NCI-H526 (cell line): ENCODE data around the gene AUP1.
"Not testable (repeated sequence)": the region's sequence is repeated elsewhere in the genome, so short reads cannot be mapped to it uniquely, and the experiment has no call there.

Source experiments
- DNase-seq, 2 experiments: peaks; one replicate each; lab custom pipeline; 2025; lab: John Stamatoyannopoulos, UW

AUP1 gene, protein sequence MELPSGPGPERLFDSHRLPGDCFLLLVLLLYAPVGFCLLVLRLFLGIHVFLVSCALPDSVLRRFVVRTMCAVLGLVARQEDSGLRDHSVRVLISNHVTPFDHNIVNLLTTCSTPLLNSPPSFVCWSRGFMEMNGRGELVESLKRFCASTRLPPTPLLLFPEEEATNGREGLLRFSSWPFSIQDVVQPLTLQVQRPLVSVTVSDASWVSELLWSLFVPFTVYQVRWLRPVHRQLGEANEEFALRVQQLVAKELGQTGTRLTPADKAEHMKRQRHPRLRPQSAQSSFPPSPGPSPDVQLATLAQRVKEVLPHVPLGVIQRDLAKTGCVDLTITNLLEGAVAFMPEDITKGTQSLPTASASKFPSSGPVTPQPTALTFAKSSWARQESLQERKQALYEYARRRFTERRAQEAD

DNA sequence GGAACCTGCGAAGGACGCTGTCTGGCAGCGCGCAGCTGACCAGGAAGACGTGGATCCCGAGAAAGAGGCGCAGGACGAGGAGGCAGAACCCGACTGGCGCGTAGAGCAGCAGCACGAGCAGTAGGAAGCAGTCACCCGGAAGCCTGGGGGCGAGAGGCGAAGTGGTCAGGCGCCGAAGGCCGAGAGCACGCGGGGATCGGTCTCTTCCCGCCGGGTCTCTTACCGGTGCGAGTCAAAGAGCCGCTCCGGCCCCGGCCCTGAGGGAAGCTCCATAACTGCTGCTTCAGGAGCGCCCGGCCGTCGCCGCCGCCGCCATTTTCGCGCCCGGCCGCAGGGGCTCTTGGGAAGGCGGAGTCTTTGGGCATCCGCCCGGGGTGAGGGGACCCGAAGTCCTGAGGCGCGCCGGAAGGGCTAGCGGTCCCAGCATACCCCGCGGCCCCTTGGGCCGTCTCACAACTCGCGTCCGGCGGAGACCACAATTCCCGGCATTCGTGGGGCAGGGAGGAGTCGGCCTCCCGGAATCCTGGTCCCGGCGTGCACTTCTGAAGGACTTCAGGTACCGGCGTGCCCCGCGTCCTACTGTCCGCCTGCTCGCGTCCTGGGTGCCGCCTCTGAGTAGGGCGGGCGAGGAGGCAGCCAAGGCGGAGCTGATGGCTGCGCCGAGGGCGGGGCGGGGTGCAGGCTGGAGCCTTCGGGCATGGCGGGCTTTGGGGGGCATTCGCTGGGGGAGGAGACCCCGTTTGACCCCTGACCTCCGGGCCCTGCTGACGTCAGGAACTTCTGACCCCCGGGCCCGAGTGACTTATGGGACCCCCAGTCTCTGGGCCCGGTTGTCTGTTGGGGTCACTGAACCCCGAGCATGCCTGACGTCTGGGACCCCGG is at the start of gene AUP1, which contains the start of gene HTRA2:
Gene AUP1 (minus strand): TSS at position 350 of the 882 bp plus-strand sequence. CDS start 77 bp downstream, at position 273.
Gene HTRA2 (plus strand): TSS at position 577 of the 882 bp plus-strand sequence. CDS start 74 bp downstream, at position 651.
- peak; percentile 95 to 99 for DNase-seq

DNA sequence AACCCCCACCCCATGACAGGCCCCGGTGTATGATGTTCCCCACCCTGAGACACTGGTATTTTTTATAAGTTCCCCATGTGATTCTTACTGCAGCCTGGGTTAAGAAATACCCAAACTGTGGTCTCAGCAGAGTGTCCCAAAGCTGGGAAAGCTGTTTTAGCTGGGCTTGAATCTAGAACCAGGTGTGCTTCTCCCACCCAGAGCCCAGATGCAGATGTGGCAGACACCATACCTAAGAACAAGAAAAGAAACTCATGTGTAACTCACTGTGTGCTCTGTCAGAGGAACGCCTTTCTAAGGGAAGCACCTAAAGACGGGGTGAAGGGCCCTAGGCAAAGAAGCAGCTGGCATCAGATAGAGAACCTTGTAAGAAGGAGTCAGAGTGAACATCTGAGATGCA is 48.9 kb upstream of the AUP1 start:
- DNase-seq, result no peak

DNA sequence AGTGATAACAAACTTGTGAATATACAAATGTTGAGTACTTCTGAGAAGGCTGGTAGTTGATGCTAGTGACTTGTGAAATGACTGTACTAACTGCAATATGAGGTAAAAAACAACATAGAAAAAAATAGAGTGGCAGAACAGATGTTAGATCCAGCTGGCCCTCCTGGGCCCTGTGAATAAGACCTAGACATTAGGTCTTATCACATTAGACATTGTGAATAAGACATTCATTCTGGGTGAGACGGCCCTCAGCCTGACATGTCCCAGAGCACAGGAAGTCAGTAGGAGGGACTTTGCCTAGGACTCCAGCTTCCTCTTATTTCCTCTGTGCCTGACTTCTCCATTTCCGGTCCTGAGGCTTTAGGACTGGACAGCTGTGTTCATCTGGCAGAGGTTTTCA is 47.9 kb upstream of the AUP1 start:
- no peak for DNase-seq

DNA sequence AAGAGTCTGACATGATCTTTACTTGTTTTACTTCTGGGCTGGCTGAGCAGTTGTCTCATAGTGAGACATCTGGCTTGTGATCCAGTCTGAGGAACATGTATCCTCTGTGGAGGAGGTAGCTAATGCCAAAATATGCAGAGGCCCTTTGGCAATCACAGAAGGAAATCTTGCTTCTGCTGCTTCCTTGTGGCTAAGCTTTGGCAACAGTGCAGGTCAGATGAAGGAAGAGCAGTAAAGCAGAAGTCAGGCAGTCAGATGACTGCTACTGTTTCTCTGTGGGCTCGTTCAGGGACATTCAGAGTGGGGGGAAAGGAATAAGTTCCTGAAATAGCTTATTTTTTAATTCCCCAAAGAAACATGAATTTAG is 47.3 kb upstream of the AUP1 start:
- no peak for DNase-seq

DNA sequence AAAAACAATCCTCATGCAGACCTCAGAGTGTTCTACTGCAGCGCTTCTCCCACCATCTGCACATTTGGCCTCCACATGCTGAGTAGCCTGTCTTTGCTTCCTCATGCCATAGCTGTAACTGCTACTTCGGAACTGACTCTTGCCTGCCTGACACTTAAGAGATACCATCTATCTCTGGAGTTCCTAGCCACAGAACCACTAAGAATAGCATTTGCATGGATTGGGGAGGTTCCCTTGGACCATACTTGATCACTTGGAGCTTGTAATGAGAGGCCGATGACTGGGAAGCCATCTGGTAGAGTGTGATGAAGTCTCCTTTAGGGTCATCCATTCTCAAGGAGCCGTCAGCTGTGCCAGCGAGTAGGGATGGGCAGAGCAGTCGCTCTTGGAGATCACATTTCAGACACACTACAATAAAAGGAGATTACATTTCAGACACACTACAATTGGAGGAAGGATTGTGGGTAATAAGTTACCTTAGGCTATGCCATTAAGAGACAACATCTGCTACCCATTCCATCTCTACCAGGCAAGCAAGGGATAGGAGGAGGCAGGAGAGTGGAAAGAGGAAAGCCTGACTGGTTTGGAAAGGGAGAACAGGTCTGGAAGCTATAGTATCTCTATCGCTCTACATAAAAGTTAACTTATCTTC is 46.8 kb upstream of the AUP1 start:
- no peak for DNase-seq

DNA sequence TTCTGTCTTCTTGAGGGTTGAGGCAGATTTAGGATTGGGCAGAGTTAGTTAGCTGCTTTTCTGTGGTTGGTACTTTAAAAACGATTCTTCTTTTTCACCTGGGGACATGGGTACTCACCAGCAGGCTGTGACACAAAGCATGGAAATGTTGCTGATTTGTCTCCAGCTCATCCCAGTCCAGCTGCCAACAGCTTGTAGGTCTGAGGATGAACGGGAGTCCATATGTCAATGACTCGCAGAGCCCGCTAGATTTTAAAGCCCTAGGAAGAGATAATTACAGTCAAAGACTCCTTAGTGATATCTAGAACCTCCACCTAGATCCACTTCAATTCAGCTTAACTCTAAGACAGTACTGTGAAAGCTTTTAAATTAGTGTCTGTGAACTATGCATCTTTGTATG is 45.8 kb upstream of the AUP1 start:
- DNase-seq, result no peak

DNA sequence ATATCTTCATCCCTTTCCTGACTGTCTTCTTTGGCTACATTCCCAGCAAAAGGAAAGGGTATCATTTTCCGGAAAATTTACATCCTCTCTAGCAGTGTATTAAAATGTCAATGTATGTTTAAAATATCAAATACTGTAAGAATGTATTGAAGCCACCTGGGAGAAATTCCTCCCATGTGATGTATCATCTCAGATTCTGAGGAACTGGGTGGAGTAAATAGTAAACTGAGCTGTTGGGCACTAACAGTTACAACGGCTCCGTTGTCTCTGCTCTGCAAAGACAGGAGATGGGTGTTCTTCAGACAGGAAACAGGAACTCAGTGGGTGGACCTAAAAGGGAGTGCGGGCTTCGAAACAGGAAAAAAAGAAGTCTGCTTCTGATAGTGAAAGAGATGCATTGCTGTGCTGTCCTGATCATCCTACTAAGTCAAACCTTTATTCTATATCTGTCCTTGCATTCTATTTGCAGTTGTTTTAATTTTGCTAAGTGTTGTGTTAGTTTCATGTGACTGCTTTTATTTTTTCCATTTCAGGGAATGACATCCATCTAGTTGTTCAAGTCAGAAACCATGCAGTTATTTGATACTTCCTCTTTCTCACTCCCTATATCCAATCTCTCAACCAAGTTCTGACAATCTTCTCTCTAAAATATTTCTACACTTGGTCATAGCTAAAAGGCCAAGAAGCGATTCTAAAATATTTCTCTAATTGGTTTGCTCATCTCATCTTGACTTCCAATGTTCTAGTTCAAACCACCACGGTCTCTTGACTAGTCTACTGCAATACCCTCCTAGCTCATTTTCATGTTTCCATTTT is 44.4 kb upstream of the AUP1 start:
- DNase-seq, result no peak

DNA sequence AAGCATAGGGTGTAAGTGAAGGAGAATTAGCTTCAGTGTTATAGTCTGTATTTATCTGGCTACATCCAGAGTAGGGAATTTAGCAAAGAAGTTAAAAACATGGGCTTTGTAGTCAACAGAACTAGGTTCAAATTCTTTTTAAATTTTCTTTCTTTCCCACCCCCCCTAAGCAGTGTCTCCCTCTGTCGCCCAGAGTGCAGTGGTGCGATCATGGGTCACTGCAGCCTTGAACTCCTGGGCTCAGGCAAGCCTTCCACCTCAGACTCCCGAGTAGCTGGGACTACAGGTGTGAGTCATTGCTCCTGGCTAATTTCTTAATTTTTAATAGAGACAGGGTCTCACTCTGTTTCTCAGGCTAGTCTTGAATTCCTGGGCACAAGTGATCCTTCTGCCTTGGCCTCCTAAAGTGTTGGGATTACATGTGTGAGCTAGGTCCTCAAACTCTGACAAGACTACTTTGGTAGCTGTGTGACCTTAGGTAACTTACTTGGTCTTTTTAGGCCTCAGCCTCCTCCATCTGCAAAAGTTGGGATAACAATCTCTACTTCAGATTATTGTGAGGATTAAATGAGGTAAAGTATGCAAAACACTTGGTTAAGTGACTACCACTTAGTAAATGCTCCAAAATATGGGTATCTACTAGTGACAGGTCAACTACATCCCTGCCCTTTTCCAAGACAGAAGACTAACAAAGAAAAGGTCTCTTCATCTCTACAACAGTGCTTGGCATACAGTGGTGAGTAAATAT is 42.8 kb upstream of the AUP1 start:
- no peak for DNase-seq

DNA sequence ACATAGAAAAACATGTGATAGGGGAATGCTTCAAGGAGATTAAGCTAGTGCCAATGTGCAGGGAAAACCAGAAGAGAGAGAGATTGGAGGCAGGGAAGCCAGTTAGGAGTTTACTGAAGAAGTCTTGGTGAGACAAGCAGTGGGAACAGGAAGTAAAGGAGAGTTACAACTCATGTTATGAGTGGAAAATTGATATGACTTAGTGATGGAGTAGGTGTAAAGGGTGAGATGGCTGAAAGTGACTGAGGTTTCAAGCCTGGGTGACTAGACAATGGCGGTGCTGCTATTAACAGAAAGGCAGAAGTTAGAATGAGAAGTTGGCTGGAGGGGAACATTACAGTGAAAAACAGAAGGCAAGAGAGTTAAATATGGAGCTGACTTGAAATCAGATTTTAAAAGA is 41.6 kb upstream of the AUP1 start:
- DNase-seq, result no peak

DNA sequence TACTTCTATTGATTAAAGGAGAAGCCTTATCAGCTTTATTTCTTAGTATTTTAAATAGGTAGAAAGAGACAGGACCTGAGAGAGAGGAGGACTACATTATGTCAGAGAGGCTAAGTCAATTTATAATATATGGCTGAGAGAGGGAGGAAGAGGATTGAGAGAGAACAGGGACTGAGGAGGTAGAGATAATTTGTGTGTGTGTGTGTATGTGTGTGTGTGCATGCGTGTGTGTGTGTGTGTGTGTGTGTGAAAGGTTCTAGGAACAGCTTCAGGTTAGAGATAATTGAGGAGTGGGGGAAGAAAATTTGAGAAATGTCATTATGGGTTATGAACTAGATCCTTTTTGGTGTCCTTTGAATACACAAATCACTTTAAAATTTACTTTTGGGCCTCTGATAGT is 40.2 kb upstream of the AUP1 start:
- no peak for DNase-seq

DNA sequence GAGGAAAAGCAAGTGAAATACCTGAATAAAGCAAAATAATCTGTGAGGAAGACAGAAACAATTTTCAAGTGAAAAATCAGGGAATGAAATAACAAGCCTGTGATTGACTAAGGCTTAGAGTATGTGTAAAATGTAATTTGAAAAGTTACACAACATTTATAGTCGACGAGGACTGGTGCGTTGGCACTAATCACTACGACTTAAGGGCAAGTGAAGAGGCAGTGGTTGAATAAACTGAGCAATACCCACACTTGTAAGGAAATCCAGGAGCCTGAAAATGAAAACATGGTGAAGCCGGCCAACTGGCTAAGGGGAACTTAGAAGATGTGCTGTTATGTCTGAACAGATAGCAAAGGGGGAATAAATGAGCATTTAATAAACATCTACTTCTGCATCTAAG is 38.4 kb upstream of the AUP1 start:
- no peak for DNase-seq

DNA sequence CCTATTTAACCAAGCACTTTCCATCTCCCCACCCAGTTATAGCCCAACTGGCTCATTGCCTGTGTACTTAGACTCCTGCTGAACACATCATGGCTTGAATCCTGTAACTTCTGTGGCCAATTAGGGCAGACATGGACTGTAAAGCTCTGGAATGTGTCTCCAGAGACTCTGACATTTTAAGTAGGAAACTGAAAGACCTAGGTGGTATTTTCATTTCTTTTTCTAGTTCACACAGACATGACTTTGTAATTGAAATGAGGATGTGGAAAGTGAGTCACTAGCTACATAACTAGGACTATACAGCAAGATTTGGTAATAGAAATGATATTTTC is 37.2 kb upstream of the AUP1 start:
- DNase-seq, result no peak

DNA sequence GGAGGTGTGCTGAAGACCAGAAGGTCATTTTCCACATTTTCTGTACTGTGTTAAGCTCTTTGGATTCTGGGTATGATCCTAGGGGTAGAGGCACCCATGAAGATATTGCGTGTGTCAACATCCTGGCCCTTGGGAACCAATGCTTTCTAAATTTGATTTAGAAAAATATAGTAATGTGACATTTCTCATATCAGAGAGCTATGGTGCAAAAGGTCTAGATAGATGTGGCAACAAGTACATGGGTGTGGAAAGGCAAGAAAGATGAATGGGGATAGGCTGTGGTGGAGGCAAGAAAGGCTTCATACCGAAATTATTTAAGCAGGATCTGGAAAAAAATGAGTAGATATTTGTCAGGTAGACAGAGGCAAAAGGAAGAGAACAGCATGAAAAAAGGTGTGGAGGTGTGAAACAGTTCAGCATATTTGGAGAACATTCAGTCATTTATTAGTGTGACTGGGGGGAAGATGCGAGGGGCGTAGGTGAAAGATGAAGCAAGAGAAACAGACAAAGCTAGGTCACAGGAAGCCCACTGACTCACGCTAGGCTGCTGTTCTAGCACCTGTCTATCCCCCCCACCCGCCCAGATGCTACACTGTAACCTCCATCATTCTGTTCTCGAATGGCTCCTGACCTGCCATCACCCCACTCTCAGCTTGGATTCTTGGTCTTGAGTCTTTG is 36.7 kb upstream of the AUP1 start:
- no peak for DNase-seq

DNA sequence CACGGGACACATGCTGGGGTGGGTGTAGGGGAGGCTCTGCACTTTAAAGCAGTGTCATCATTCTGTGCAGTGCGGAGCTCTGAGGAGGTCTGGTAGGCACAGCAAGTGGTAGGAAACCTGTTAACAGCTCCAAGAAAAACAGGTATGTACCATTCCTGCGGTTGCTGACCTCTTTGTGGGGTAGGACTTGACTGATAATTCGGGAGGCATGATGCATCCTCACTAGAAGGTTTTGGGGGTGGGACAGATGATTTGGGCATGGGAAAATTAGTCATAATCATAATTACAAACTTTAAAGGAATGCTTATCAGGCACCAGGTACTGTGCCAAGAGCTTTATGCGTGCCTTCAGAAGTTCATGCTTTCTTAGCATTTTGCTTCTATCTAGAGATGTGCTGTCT is 34.7 kb upstream of the AUP1 start:
- no peak for DNase-seq

DNA sequence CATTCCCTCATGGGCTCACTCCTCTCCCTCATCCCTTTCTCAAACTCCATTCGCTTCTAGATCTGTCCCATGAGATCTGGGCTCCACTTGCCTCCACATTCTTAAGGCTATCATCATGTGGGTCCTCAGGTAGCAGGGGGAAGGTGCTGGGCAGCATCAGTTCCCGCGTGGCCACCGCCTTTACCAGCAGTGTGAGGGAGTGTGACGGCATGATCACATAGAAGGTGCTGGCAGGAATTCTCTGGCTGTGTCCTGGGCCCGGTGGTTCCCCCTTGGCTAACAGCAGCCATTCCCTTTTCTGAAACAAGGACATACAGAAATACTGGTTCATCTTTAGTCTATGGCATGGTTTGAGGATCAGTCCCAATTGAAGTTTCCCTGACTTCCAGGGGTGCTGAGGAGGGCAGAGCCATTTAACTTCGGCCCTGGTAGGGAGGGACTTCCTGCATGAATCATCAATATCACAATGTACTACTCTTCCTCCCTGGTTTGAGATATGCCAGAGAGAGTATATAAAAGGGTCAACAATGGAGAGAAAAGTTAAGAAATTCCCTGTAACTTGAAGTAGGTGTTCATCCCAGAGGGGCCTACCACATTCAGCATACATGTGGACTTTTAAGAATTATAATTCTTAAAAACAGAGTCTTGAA is 32.7 kb upstream of the AUP1 start:
- no peak for DNase-seq

DNA sequence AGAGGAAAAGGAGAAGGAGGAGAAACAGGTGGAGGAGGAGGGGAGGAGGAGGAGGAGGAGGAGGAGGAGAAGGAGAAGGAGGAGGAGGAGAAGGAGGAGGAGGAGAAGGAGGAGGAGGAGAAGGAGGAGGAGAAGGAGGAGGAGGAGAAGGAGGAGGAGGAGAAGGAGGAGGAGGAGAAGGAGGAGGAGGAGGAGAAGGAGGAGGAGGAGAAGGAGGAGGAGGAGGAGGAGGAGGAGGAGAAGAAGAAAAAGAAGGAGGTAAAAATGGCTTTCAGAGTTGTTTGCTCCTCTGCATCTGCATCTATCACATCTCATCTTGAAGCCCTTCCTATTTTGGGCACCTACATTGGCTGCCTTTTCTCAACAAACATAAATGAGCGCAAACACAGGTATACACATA is 31.5 kb upstream of the AUP1 start:
- DNase-seq, result not testable (repeated sequence)

DNA sequence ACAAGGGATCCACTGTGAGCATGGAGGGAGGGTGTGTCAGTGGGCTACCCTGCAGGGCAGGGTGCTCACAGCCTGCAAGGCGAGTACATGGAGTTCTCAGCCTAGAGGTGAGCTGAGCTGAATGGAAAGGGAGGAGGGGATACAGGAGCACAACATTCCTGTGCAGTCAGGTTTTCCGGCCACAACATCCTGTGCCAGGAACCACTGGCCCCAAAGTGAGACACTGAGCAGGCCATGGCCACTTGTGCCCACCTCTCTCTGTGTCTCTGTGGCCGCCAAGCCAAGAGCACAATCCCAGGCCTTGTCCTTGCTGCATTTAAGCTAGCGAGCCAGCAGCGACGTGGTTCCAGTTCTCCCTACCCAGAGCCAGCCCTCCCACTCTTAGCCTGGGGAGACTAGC is 31.1 kb upstream of the AUP1 start:
- no peak for DNase-seq

DNA sequence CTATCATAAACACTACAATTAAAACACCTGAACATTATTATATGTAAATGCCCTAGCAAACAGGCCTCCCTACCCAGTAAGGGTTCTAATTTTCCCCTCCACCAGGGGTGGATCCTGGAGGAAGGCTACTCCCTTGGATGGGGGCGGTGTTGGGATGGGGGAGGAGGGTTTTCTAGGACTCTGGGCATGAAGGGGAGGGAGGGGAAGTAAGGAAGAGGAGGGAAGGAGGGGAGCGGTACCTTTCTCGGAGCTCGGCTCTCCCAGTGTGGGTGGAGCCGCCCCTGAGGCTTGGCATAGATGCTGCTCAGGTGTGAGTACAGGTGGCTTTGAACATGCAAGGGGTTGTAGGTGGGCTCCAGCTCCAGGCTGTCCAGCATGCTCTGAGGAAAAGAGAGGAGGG is 30.4 kb upstream of the AUP1 start:
- DNase-seq, result peak; percentile 21 to 39

DNA sequence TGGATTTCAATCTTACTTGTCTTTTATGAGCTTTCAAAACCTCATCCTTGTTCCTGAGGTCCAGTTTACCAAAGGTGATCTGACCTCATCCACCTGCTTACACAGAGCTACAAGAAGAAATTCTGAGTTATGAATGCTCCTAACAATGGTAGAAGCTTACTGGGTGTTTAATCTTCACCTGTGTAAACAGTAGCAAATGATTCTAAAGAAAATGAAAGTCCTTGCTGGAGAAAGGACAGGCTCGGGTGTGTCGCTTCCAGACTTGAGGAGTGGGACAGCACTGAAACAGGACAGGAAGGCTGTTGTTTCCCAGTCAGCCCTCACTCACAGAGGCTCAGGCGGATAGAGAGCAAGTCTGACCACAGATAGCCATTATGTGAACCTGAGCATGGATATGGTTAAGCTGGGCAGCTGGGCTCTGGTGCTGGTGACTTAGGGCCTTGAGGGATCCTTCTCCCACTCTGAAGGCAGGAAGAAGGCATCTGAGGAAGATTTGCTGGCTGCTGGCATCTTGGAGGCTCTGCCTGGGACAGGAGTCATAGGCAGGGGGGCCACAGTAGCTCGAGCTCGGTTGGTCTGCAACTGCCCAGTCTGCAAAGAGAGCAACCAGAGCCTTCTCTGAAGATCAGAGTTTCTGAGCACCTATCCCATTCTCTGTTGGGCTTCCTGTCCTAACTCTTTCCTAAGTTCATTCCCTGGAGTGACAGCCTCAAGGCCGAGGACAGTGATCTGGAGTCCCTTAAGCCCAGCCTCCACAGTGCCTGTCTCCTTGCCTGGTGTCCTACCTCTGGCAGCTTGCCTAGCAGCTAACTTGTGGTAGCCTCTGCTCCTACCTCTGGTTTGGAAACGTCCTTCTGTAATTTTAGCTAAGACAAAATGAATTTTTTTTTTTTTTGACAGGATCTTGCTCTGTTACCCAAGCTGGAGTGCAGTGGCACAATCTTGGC is 29.1 kb upstream of the AUP1 start:
- no peak for DNase-seq
